H9 (cell line): ENCODE measurements around the gene NPAS3. TPM values are rescaled to one million over a fixed set of nuclear protein-coding genes. Genes with fewer than 3 reads are reported as not detected.

Experiments
- DNase-seq: peaks from one replicate; pipeline ENCODE4 v3.0.0-alpha.2; 2017
- H2AFZ ChIP-seq: one replicate; pipeline ENCODE4 v1.6.1; 2013; ENCODE audit warnings: mild to moderate bottlenecking, low read length, control low read depth, moderate library complexity
- H2AK5ac ChIP-seq: 2 replicates; pipeline ENCODE4 v1.6.1; 2013; ENCODE audit warnings: low read length, control low read depth, mixed read lengths; ENCODE audit not compliant: insufficient read length
- H2BK120ac ChIP-seq: one replicate; pipeline ENCODE4 v1.6.1; 2013; ENCODE audit warnings: low read depth, mild to moderate bottlenecking, low read length, control low read depth, inconsistent platforms; ENCODE audit not compliant: poor library complexity, severe bottlenecking
- H2BK12ac ChIP-seq: 2 replicates; pipeline ENCODE4 v1.6.1; 2013; ENCODE audit warnings: low read length, control low read depth, mixed read lengths, low read depth; ENCODE audit not compliant: insufficient read length
- H2BK15ac ChIP-seq: 2 replicates; pipeline ENCODE4 v1.6.1; 2013; ENCODE audit warnings: low read depth, low read length, control low read depth
- H2BK20ac ChIP-seq: one replicate; pipeline ENCODE4 v1.6.1; 2013; ENCODE audit warnings: low read depth, mild to moderate bottlenecking, low read length, control low read depth, inconsistent platforms; ENCODE audit not compliant: poor library complexity, severe bottlenecking
- H2BK5ac ChIP-seq: 2 replicates; pipeline ENCODE4 v1.6.1; 2013; ENCODE audit warnings: low read length, control low read depth, mixed read lengths; ENCODE audit not compliant: insufficient read length
- H3K14ac ChIP-seq: 2 replicates; pipeline ENCODE4 v1.6.1; 2013; ENCODE audit warnings: low read length, control low read depth; ENCODE audit not compliant: insufficient read depth
- H3K18ac ChIP-seq: 2 replicates; pipeline ENCODE4 v1.6.1; 2013; ENCODE audit warnings: low read depth, mild to moderate bottlenecking, mixed read lengths, low read length, control low read depth; ENCODE audit not compliant: insufficient read length
- H3K23ac ChIP-seq: 2 replicates; pipeline ENCODE4 v1.6.1; 2013; ENCODE audit warnings: low read length, control low read depth, mixed read lengths, low read depth; ENCODE audit not compliant: insufficient read length
- H3K23me2 ChIP-seq: 2 replicates; pipeline ENCODE4 v1.6.1; 2013; ENCODE audit warnings: low read depth, mild to moderate bottlenecking, mixed read lengths, low read length, control low read depth; ENCODE audit not compliant: insufficient read length, poor library complexity, severe bottlenecking
- H3K27ac ChIP-seq: 2 replicates; pipeline ENCODE4 v1.5.1; 2013; ENCODE audit warnings: low read length, control low read depth, mixed read lengths, low read depth; ENCODE audit not compliant: insufficient read length
- H3K27me3 ChIP-seq: 2 replicates; pipeline ENCODE4 v1.6.1; 2013; ENCODE audit warnings: low read length, control low read depth, inconsistent platforms; ENCODE audit not compliant: insufficient read depth
- H3K4ac ChIP-seq: 2 replicates; pipeline ENCODE4 v1.6.1; 2013; ENCODE audit warnings: low read depth, mild to moderate bottlenecking, control low read depth, inconsistent platforms, low read length, moderate library complexity
- H3K4me1 ChIP-seq: 2 replicates; pipeline ENCODE4 v1.6.1; 2013; ENCODE audit warnings: low read length, control low read depth, inconsistent platforms; ENCODE audit not compliant: insufficient read depth
- H3K4me2 ChIP-seq: 2 replicates; pipeline ENCODE4 v1.6.1; 2013; ENCODE audit warnings: low read length, control low read depth, mixed read lengths; ENCODE audit not compliant: insufficient read length, insufficient read depth
- H3K56ac ChIP-seq: 2 replicates; pipeline ENCODE4 v1.6.1; 2013; ENCODE audit warnings: low read depth, mild to moderate bottlenecking, mixed read lengths, low read length, control low read depth; ENCODE audit not compliant: insufficient read length
- H3K79me1 ChIP-seq: 2 replicates; pipeline ENCODE4 v1.6.1; 2013; ENCODE audit warnings: low read depth, mild to moderate bottlenecking, moderate library complexity, low read length, control low read depth, inconsistent platforms; ENCODE audit not compliant: insufficient read depth, poor library complexity, severe bottlenecking
- H3K79me2 ChIP-seq: 2 replicates; pipeline ENCODE4 v1.6.1; 2013; ENCODE audit warnings: low read length, control low read depth, inconsistent platforms; ENCODE audit not compliant: insufficient read depth
- H3K9ac ChIP-seq: 2 replicates; pipeline ENCODE4 v1.6.1; 2013; ENCODE audit warnings: low read length, control low read depth, mixed read lengths; ENCODE audit not compliant: insufficient read length; ENCODE audit errors: extremely low read depth
- H3K9me3 ChIP-seq: one replicate; pipeline ENCODE4 v1.6.1; 2013; ENCODE audit warnings: low read depth, low read length, inconsistent platforms; ENCODE audit not compliant: control insufficient read depth
- H3T11ph ChIP-seq: one replicate; pipeline ENCODE4 v1.6.1; 2013; ENCODE audit warnings: mild to moderate bottlenecking, low read length, control low read depth, inconsistent platforms
- H4K20me1 ChIP-seq: one replicate; pipeline ENCODE4 v1.6.1; 2013; ENCODE audit not compliant: control insufficient read depth, insufficient read length, insufficient read depth
- H4K5ac ChIP-seq: 2 replicates; pipeline ENCODE4 v1.6.1; 2013; ENCODE audit warnings: low read depth, mild to moderate bottlenecking, mixed read lengths, low read length, control low read depth; ENCODE audit not compliant: insufficient read length
- H4K8ac ChIP-seq: replicated peaks from 2 replicates; pipeline ENCODE4 v1.6.1; 2013; ENCODE audit warnings: low read length, control low read depth, mixed read lengths, low read depth; ENCODE audit not compliant: insufficient read length
- H4K91ac ChIP-seq: 2 replicates; pipeline ENCODE4 v1.6.1; 2013; ENCODE audit warnings: low read depth, mild to moderate bottlenecking, moderate library complexity, mixed read lengths, low read length, control low read depth; ENCODE audit not compliant: insufficient read length
- H3K27ac Mint-ChIP-seq, 3 experiments: 2 replicates in 2 of 3; 3 replicates in 1 of 3; pipeline ENCODE4 v1.8.0; 2020 to 2021; ENCODE audit warnings: mixed read lengths in 3 of 3, mild to moderate bottlenecking in 1 of 3, moderate library complexity in 1 of 3
- H3K27me3 Mint-ChIP-seq: 2 replicates; pipeline ENCODE4 v1.8.0; 2021; ENCODE audit warnings: low read depth, mild to moderate bottlenecking, moderate library complexity, mixed read lengths
- H3K36me3 Mint-ChIP-seq, 3 experiments: 2 replicates in 2 of 3; 3 replicates in 1 of 3; pipeline ENCODE4 v1.8.0; 2020 to 2021; ENCODE audit warnings: low read depth in 3 of 3, mixed read lengths in 3 of 3; ENCODE audit not compliant: insufficient read depth in 1 of 3
- H3K4me1 Mint-ChIP-seq, 2 experiments: 2 replicates each; pipeline ENCODE4 v1.8.0; 2020; ENCODE audit warnings: mixed read lengths in 2 of 2
- H3K4me3 Mint-ChIP-seq, 2 experiments: 2 replicates in 1 of 2; 3 replicates in 1 of 2; pipeline ENCODE4 v1.8.0; 2020 to 2021; ENCODE audit warnings: mild to moderate bottlenecking in 2 of 2, mixed read lengths in 2 of 2, moderate library complexity in 1 of 2
- H3K9me3 Mint-ChIP-seq, 2 experiments: 2 replicates in 1 of 2; 3 replicates in 1 of 2; pipeline ENCODE4 v1.8.0; 2020; ENCODE audit warnings: mild to moderate bottlenecking in 2 of 2, mixed read lengths in 2 of 2, moderate library complexity in 1 of 2
- CTCF ChIP-seq: fragments of 200-600 bp; sonication (generic); conservative IDR thresholded peaks from 3 replicates; pipeline ENCODE4 v1.8.0; 2021; ENCODE audit warnings: antibody characterized with exemption, mild to moderate bottlenecking
- WGBS: extraction: QIAGEN DNeasy Blood & Tissue Kit; methylation state at CpG from one replicate; pipeline ENCODE4 v1.1.7; 2013; ENCODE audit warnings: missing lambda C conversion rate, low lambda C conversion rate, mixed read lengths; ENCODE audit not compliant: insufficient read length; ENCODE audit errors: extremely low coverage; 5-methylcytosine and 5-hydroxymethylcytosine counted together
- total RNA-seq: library from RNA; stranded (reverse); gene quantifications from 2 replicates; pipeline ENCODE4 v1.2.1, GENCODE V29; 2021

NPAS3 gene
- total RNA-seq, 1 experiment from 2014 or later, result 0.17 TPM

GRCh38 chr14:33643426-33644181 lies 704.9 kb downstream of the NPAS3 start:
- Histone ChIP-seq H4K8ac (no peak overlapping the region), H3K4me2 (no peak overlapping the region), H4K5ac (no peak overlapping the region), H3K4me1 (peaks cover 6% of the 10 kb centered on the region; the same call in 1 of the 2 replicates), H2AFZ (no peak overlapping the region), H3K18ac (no peak overlapping the region), H4K20me1 (no peaks in the 10 kb centered on the region), H3K27me3 (no peaks in the 10 kb centered on the region), H2BK20ac (no peak overlapping the region), H3K4ac (no peak overlapping the region), H3K56ac (no peak overlapping the region), H2AK5ac (no peak overlapping the region), H3K79me2 (no peaks in the 10 kb centered on the region), H3T11ph (no peak overlapping the region), H2BK120ac (no peak overlapping the region), H4K91ac (no peak overlapping the region), H3K27ac (no peak overlapping the region), H2BK5ac (no peak overlapping the region), H3K9ac (no peak overlapping the region), H3K79me1 (no peaks in the 10 kb centered on the region), H2BK15ac (no peak overlapping the region), H2BK12ac (no peak overlapping the region), H3K14ac (no peak overlapping the region), H3K23ac (no peak overlapping the region), H3K9me3 (no peaks in the 10 kb centered on the region), H3K23me2 (no peaks in the 10 kb centered on the region)
- no CpG with 5 or more reads among the region's 5 CpGs for WGBS
- TF ChIP-seq CTCF, result no peak
- no peak for DNase-seq
- Mint-ChIP-seq H3K9me3 (no peaks in the 10 kb centered on the region), H3K4me1 (peaks cover 34 to 39% of the 10 kb centered on the region in 2 experiments), H3K27ac (peak overlapping the region in 1 of 3 experiments; percentile 93; a peak in 3 of 7 replicates), H3K27me3 (no peaks in the 10 kb centered on the region), H3K4me3 (no peak overlapping the region), H3K36me3 (no peaks in the 10 kb centered on the region; a peak in 1 of 7 replicates)
